ENCODE measurements around the gene TPSD1.
A peak's percentile ranks its signal among the peaks of the same experiment; 100 is the strongest.

Gene TPSD1

DNA sequence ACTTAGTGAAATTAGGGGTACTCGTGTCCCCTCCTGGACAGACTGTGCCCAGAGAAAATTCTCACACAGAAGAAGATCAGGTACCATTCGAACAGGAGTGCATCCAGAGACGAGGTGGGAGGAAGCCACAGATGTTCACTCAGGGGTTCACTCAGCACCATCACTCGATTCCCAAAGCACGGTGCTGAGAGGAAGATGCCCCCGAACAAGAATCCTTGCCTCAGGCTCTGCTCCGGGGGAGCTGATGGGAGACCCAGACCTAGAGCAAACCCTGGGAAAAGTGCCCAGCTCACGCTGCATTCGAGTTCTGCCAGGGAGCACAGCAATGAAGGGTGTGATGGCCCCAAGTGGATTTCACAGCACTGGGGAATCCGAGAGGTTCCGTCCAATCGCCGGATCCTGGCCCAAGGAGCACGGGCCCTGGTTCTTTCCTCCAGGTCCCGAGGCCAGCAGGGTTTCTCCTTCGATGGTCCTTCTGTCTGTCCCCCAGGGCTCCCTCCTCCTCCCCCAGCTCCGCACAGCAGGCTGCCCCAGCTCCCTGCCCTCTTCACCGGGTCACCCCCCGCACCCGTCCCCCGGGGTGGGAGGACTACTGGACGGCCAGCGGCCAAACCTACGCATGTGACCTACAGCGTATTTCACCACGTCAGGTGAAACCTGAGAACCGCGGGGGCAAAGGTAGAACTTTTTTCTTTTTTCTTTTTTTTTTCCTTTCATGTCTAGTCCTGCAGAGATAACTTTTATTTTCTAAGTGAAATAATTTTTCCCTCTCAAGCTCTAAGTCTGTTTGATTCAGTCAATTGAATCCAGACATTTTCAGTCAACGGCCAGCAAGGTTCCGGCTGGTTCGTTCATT is 43.4 kb downstream of the TPSD1 start:
- no peaks in the 10 kb centered on the region for H3K36me3 ChIP-seq (ENCODE audit: insufficient read depth)

DNA sequence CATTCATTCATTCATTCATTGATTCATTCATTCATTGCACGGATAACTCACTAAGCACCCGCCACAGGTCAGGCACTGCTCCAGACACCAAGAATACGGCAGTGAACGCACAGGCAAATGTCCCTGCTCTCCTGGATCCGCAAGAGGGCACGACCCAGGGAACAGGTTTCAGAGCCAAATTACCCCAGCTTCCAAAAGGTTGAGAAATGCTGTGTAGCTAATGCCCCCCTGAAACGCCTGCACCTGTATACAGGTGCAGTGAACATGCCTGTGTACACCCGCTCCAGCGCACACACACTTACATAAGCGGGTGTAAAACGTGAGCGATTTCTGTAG is 44.0 kb downstream of the TPSD1 start:
- H3K27me3 ChIP-seq (ENCODE audit: insufficient read depth, low read depth), result peaks cover 72% of the 10 kb centered on the region
- no peak overlapping the region for H3K9ac ChIP-seq
- no peak overlapping the region for H3K27ac ChIP-seq
- H3K79me2 ChIP-seq (ENCODE audit: insufficient read depth, low read depth), result no peaks in the 10 kb centered on the region
- H4K20me1 ChIP-seq (ENCODE audit: insufficient read depth), result no peaks in the 10 kb centered on the region
- peaks cover 17% of the 10 kb centered on the region for H3K4me1 ChIP-seq (ENCODE audit: low read depth, poor library complexity, severe bottlenecking)
- TF ChIP-seq, protein P1, sequence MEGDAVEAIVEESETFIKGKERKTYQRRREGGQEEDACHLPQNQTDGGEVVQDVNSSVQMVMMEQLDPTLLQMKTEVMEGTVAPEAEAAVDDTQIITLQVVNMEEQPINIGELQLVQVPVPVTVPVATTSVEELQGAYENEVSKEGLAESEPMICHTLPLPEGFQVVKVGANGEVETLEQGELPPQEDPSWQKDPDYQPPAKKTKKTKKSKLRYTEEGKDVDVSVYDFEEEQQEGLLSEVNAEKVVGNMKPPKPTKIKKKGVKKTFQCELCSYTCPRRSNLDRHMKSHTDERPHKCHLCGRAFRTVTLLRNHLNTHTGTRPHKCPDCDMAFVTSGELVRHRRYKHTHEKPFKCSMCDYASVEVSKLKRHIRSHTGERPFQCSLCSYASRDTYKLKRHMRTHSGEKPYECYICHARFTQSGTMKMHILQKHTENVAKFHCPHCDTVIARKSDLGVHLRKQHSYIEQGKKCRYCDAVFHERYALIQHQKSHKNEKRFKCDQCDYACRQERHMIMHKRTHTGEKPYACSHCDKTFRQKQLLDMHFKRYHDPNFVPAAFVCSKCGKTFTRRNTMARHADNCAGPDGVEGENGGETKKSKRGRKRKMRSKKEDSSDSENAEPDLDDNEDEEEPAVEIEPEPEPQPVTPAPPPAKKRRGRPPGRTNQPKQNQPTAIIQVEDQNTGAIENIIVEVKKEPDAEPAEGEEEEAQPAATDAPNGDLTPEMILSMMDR (conservative IDR thresholded peaks at IDR 0.05; ENCODE audit: low read depth, low read length), result no peak
- H3K4me2 ChIP-seq, result no peak overlapping the region
- H2AFZ ChIP-seq (ENCODE audit: low read depth), result no peak overlapping the region
- H3K4me3 ChIP-seq (IDR thresholded peaks at IDR 0.05; ENCODE audit: insufficient read depth, low read depth, low read length), result no peak overlapping the region
- no peaks in the 10 kb centered on the region for H3K36me3 ChIP-seq (ENCODE audit: insufficient read depth)

More for the DNA sequence above, 43.4 kb downstream of the TPSD1 start:
- H3K4me2 ChIP-seq, result no peak overlapping the region
- TF ChIP-seq, protein P1 (conservative IDR thresholded peaks at IDR 0.05; ENCODE audit: low read depth, low read length), result no peak
- no peak overlapping the region for H3K9ac ChIP-seq
- no peak overlapping the region for H2AFZ ChIP-seq (ENCODE audit: low read depth)
- no peak overlapping the region for H3K27ac ChIP-seq
- no peak overlapping the region for H3K4me3 ChIP-seq (IDR thresholded peaks at IDR 0.05; ENCODE audit: insufficient read depth, low read depth, low read length)
- peaks cover 78% of the 10 kb centered on the region for H3K27me3 ChIP-seq (ENCODE audit: insufficient read depth, low read depth)
- no peaks in the 10 kb centered on the region for H4K20me1 ChIP-seq (ENCODE audit: insufficient read depth)
- H3K4me1 ChIP-seq (ENCODE audit: low read depth, poor library complexity, severe bottlenecking), result peaks cover 12% of the 10 kb centered on the region
- H3K79me2 ChIP-seq (ENCODE audit: insufficient read depth, low read depth), result no peaks in the 10 kb centered on the region

DNA sequence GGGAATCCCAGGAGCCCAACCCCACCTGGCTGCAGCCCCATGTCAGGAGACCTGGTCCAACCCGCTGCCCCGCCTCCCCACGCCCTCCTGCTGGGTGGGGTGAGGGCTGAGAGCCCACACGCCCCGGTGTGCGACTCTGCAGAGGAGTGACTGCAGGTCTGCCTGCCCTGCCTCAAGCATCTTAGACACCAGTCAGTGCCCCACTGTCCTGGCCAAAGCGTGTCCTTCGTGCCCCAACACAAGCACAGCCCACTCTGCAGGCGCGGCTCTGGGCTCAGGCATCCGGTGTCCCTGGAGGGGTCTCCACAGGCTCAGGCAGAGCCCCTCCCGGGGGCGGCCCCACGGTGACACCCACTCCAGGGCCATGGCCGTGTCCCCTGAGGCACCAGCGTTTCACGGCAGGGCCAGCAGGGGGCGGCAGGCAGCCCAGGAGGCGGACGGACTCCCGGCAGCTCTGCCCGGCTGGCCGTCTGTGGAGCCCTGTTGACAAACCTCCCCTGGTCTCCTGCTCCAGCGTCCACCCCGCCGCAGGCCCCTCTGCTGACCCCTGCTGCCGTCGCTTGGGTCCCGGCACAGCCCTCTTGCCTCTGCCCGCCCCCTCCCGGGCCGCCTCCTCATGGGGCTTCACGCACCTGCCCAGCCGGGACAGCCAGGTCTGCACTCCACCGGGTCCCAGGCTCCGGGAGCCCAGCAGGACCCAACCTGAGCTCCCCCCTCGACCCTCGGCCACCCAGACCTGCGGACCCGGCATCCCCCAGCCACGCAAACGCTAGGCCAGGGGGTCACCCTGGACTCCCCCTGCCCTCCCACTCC is 45.0 kb downstream of the TPSD1 start:
- no peak overlapping the region for H3K4me3 ChIP-seq (IDR thresholded peaks at IDR 0.05; ENCODE audit: insufficient read depth, low read depth, low read length)
- no peak overlapping the region for H3K9ac ChIP-seq
- H3K27me3 ChIP-seq (ENCODE audit: insufficient read depth, low read depth), result peaks cover 61% of the 10 kb centered on the region
- peaks cover 17% of the 10 kb centered on the region for H3K4me1 ChIP-seq (ENCODE audit: low read depth, poor library complexity, severe bottlenecking)
- no peak overlapping the region for H3K27ac ChIP-seq
- no peaks in the 10 kb centered on the region for H3K36me3 ChIP-seq (ENCODE audit: insufficient read depth)
- no peaks in the 10 kb centered on the region for H4K20me1 ChIP-seq (ENCODE audit: insufficient read depth)
- H2AFZ ChIP-seq (ENCODE audit: low read depth), result peak overlapping the region; percentile 56; the same call in 1 of the 2 replicates
- TF ChIP-seq, protein P1 (conservative IDR thresholded peaks at IDR 0.05; ENCODE audit: low read depth, low read length), result peak; percentile 81
- no peaks in the 10 kb centered on the region for H3K79me2 ChIP-seq (ENCODE audit: insufficient read depth, low read depth)
- H3K4me2 ChIP-seq, result peak overlapping the region; percentile 23; the same call in 1 of the 2 replicates

DNA sequence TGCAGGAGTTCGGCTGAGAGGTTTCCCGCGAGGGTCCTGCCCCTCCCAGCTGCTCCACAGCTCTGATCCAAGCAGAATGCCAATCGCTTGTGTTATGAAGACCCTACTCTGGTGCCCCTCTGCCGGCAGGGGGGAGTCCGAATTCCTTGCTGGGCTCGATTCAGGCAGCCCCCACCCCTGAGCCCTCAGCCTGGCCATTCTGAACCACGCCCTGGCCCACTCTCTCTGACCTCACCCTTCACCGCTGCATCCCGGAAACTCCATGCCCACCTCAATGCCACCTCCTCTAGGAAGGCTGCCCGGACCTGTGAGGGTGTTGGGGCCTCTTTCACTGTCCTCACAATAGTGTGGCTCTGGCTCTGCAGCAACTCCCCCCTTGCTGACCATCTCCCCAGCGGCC is 45.7 kb downstream of the TPSD1 start:
- Histone ChIP-seq H3K27me3 (ENCODE audit: insufficient read depth, low read depth) (peaks cover 56% of the 10 kb centered on the region), H3K9ac (no peak overlapping the region), H2AFZ (ENCODE audit: low read depth) (peak overlapping the region; percentile 56; the same call in 1 of the 2 replicates), H4K20me1 (ENCODE audit: insufficient read depth) (no peaks in the 10 kb centered on the region), H3K79me2 (ENCODE audit: insufficient read depth, low read depth) (no peaks in the 10 kb centered on the region), H3K4me2 (no peak overlapping the region; the same call in 1 of the 2 replicates), H3K4me3 (IDR thresholded peaks at IDR 0.05; ENCODE audit: insufficient read depth, low read depth, low read length) (no peak overlapping the region), H3K4me1 (ENCODE audit: low read depth, poor library complexity, severe bottlenecking) (peaks cover 17% of the 10 kb centered on the region), H3K27ac (no peak overlapping the region), H3K36me3 (ENCODE audit: insufficient read depth) (no peaks in the 10 kb centered on the region)
- TF ChIP-seq, protein P1 (conservative IDR thresholded peaks at IDR 0.05; ENCODE audit: low read depth, low read length), result no peak

Data from KMS-11 (cell line).